GM19240 (cell line): ENCODE data around the gene SPO11.
A peak's percentile ranks its signal among the peaks of the same experiment; 100 is the strongest.

Source experiments
- DNase-seq: peaks from one replicate; pipeline ENCODE4 v3.0.0; 2011; ENCODE audit warnings: low spot score; ENCODE audit not compliant: insufficient read length

SPO11 gene

GRCh38 chr20:57374343-57374930, 44.8 kb downstream of the SPO11 start:
- DNase-seq, result no peak

- no peak for DNase-seq
Observed at GRCh38 chr20:57374931-57375651, 45.5 kb downstream of the SPO11 start.

GRCh38 chr20:57375652-57376230, 46.1 kb downstream of the SPO11 start:
- no peak for DNase-seq

GRCh38 chr20:57377350-57377749, 47.7 kb downstream of the SPO11 start:
- no peak for DNase-seq

- no peak for DNase-seq
Observed at GRCh38 chr20:57378107-57378506, 48.5 kb downstream of the SPO11 start.

GRCh38 chr20:57378646-57379262, 49.2 kb downstream of the SPO11 start:
- DNase-seq, result no peak

- no peak for DNase-seq
Observed at GRCh38 chr20:57379263-57379647, 49.7 kb downstream of the SPO11 start.

GRCh38 chr20:57380081-57380750, 50.6 kb downstream of the SPO11 start:
- no peak for DNase-seq

- DNase-seq, result peak; percentile 79
Observed at GRCh38 chr20:57381596-57382503, 52.2 kb downstream of the SPO11 start.

- DNase-seq, result no peak
Observed at GRCh38 chr20:57382516-57382915, 52.9 kb downstream of the SPO11 start.

GRCh38 chr20:57383447-57384347, 54.1 kb downstream of the SPO11 start:
- DNase-seq, result no peak

- no peak for DNase-seq
Observed at GRCh38 chr20:57384486-57384885, 54.9 kb downstream of the SPO11 start.

- no peak for DNase-seq
Observed at GRCh38 chr20:57384953-57385761, 55.6 kb downstream of the SPO11 start.

GRCh38 chr20:57385940-57386339, 56.3 kb downstream of the SPO11 start:
- no peak for DNase-seq

GRCh38 chr20:57386762-57387161, 57.2 kb downstream of the SPO11 start:
- no peak for DNase-seq

- no peak for DNase-seq
Observed at GRCh38 chr20:57387463-57387862, 57.9 kb downstream of the SPO11 start.

GRCh38 chr20:57387945-57388371, 58.4 kb downstream of the SPO11 start:
- no peak for DNase-seq

GRCh38 chr20:57388953-57389694, 59.5 kb downstream of the SPO11 start:
- DNase-seq, result no peak
